ENCODE data around the gene TEAD1. TPM values are rescaled to one million over a fixed set of nuclear protein-coding genes. Genes with fewer than 3 reads are reported as not detected.

The TEAD1 gene
- total RNA-seq, 2 donors from 2014 or later = 47.9 to 87.0 TPM

DNA sequence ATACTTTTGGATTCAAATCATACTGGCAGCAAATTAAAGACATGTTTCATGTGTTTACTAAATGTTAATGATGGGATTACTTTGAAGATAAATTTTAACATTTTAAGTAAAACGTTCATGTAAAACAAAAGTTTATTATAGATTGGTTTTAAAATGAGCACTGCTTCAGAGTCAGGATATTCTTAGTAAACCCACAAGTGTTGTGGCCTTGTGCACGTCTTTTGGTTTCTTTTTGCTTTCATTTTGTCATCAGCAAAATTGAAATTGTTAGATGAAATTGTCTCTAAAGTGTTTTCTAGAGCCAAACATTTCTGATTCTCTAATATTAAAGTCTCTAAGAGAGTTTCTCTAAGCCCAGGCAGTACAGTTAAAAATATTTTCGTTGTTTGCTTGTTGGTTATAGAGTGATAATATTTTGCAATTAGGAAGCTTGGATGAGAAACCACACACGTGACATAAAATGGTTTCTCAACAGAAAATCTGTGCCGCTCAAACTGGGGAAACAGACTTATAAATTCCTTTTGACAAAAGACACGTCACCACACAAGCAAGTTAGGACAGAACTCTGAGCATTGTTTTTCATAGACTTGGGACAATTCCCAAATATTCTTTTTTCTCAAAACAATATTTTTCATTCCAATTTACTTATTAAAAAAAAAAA lies 164.4 kb downstream of the TEAD1 start:
- 19% methylated on average over 6 of the region's 6 CpGs for WGBS
- H3K27ac ChIP-seq = peak overlapping the region; percentile 67
- no peak overlapping the region for H3K4me3 ChIP-seq
- no peaks in the 10 kb centered on the region for H3K27me3 ChIP-seq (replicated peaks; ENCODE audit: insufficient read depth)
- H3K36me3 ChIP-seq = no peaks in the 10 kb centered on the region
- no peaks in the 10 kb centered on the region for H3K9me3 ChIP-seq
- intact Hi-C loops (cut with DNase I) = no loop called here
- no peaks in the 10 kb centered on the region for H3K4me1 ChIP-seq (replicated peaks)
- peak; percentile 72 for DNase-seq (ENCODE audit: low spot score)
- TF ChIP-seq POLR2AphosphoS5 (IDR thresholded peaks at IDR 0.05) = peak; percentile 77
- no peak for TF ChIP-seq POLR2A (IDR thresholded peaks at IDR 0.05)
- TF ChIP-seq, protein P1, sequence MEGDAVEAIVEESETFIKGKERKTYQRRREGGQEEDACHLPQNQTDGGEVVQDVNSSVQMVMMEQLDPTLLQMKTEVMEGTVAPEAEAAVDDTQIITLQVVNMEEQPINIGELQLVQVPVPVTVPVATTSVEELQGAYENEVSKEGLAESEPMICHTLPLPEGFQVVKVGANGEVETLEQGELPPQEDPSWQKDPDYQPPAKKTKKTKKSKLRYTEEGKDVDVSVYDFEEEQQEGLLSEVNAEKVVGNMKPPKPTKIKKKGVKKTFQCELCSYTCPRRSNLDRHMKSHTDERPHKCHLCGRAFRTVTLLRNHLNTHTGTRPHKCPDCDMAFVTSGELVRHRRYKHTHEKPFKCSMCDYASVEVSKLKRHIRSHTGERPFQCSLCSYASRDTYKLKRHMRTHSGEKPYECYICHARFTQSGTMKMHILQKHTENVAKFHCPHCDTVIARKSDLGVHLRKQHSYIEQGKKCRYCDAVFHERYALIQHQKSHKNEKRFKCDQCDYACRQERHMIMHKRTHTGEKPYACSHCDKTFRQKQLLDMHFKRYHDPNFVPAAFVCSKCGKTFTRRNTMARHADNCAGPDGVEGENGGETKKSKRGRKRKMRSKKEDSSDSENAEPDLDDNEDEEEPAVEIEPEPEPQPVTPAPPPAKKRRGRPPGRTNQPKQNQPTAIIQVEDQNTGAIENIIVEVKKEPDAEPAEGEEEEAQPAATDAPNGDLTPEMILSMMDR (IDR thresholded peaks at IDR 0.05) = no peak

DNA sequence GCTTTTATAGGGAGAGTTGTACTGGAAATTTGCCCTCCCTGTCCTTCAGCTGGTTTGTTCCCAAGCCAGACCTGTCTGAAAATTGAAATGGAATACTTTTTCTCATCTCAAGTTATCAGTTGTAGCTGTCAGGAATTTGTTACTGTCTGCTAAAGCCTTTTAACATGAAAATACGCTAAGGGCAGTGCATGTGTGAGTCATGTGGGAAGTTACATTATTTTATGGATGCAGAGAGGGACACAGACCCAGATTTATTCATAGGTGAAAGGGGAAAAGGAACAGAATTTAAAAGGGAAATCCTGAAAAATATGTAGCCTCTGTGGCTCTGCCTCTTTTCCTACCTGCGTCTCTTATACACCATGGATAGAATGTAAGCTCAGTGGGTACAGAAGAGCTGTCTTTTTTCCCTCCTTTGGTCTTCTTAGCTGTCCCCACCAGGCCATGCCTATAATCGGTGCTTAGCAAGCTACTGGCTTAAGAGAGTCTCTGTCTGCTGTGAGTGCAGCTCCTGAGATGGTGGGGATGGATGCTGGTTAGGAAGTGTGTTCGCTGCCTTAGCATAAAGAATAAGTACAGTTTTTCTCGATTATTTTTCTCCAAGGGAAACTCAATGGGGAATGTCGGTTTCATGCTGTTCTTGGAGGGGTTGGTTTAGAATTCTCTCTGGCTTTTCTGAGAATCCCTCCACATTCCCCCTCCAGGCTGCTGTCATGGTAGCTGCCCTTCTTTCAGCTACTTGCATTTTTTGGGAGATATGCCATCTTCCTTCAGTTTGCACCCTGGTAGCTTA lies 166.8 kb downstream of the TEAD1 start:
- peaks cover 9% of the 10 kb centered on the region for H3K4me1 ChIP-seq (replicated peaks)

DNA sequence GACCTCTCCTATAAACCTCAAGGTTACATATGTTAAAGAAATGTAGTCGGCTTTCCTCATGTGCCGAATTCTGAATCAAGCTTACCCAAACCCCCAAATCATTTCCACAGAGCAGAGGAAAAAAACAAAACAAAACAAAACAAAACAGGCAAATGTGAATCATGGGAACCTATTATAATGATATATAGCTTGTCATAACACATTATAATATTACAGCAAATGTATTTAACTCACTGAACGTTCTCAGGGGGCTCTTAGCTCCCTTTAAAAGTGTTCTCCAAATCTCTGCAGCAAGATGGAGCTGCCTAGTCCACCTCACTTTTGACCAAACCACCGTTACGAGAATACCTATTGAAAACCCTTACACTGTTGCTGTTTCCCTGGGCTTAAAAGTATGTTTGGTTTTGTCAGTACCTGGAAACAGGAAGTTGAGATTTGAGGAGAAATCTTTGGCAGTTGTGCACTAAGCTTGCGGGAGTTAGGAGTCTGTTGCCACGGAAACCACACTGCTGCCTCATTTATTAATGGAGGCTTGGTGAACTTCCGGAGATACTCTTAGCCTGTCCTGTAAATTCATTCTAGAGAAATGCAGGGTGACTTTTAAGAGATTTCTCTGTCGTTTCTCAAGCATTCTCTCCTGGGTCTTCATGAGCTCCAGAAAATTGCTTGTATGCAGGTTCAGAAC lies 167.9 kb downstream of the TEAD1 start:
- no peaks in the 10 kb centered on the region for H3K9me3 ChIP-seq
- H3K27ac ChIP-seq = peak overlapping the region; percentile 18 to 50
- H3K36me3 ChIP-seq = no peaks in the 10 kb centered on the region
- intact Hi-C loops (cut with DNase I) = no loop called here
- TF ChIP-seq POLR2A (IDR thresholded peaks at IDR 0.05) (no peak), POLR2AphosphoS5 (IDR thresholded peaks at IDR 0.05) (peak; percentile 54)
- H3K4me1 ChIP-seq (replicated peaks) = peaks cover 10% of the 10 kb centered on the region
- WGBS = 5% methylated on average over 9 of the region's 9 CpGs
- H3K4me3 ChIP-seq = no peak overlapping the region
- H3K27me3 ChIP-seq (replicated peaks; ENCODE audit: insufficient read depth) = no peaks in the 10 kb centered on the region
- peak; percentile 28 for DNase-seq (ENCODE audit: low spot score)

More for the DNA sequence above, 166.8 kb downstream of the TEAD1 start:
- TF ChIP-seq POLR2A (IDR thresholded peaks at IDR 0.05) (no peak), POLR2AphosphoS5 (IDR thresholded peaks at IDR 0.05) (peak; percentile 13)
- TF ChIP-seq, protein P1 (IDR thresholded peaks at IDR 0.05) = no peak
- WGBS = 49% methylated on average over 6 of the region's 6 CpGs
- Histone ChIP-seq H3K27ac (peak overlapping the region; percentile 5 to 50), H3K9me3 (no peaks in the 10 kb centered on the region), H3K27me3 (replicated peaks; ENCODE audit: insufficient read depth) (no peaks in the 10 kb centered on the region), H3K36me3 (no peaks in the 10 kb centered on the region), H3K4me3 (no peak overlapping the region)
- DNase-seq (ENCODE audit: low spot score) = no peak
- intact Hi-C loops (cut with DNase I) = no loop called here

DNA sequence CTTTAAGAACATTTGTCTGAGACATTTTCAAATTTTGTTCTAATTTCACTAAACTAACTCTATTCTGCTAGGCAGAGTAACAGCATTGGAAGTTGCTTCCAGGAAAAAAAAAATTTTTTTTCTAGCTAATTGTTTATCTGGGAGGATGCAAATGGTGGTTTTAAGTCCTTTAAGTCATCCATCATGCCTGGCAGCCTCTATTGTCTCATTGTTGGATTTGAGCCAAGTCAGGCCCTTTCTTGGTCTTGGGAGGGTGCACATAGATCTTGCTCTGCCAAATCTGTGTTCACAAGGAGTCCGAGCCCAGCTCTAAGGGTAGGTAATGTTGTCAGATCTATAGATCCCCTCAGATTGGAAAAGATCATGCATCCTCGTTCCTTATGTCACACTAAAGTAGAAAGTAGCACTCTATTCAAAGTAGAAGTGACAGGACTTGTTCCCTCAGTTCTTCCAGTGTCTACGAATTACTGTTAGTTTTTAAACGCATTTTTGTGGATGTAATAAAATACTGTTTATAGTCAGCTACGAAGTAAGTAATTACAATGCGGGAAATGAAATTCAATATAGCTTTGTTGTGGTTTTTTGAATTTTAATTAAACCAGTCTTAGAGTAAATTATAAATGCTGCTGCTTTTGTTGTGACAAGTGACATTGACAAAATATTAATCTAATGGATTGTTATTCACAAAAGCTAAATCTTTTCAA lies 168.9 kb downstream of the TEAD1 start:
- intact Hi-C loops (cut with DNase I) = no loop called here
- peak; percentile 52 for DNase-seq (ENCODE audit: low spot score)
- Histone ChIP-seq H3K9me3 (no peaks in the 10 kb centered on the region), H3K4me1 (replicated peaks) (peaks cover 10% of the 10 kb centered on the region), H3K27me3 (replicated peaks; ENCODE audit: insufficient read depth) (no peaks in the 10 kb centered on the region), H3K27ac (peak overlapping the region; percentile 28 to 50), H3K36me3 (no peaks in the 10 kb centered on the region), H3K4me3 (no peak overlapping the region)
- 15% methylated on average over 6 of the region's 6 CpGs for WGBS
- TF ChIP-seq POLR2AphosphoS5 (IDR thresholded peaks at IDR 0.05) = peak; percentile 60
- TF ChIP-seq POLR2A (IDR thresholded peaks at IDR 0.05) = no peak

DNA sequence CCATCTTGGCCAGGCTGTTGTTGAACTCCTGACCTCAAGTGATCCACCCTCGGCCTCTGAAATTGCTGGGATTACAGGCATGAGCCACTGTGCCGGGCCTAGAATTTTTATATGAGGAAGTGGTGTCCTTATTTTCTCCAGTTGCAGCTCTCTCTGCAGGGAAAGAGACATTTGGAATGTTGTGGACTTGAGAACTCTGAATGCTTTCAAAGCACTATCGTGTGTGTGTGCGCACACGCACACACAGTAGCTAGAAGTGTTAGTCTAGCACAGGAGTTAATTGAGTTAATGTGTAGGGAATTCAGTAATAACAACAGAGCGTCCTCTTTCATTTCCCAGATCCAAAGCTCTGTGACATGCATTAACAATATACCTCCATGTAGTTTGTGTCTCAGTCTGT lies 170.9 kb downstream of the TEAD1 start:
- H3K4me3 ChIP-seq = no peak overlapping the region
- DNase-seq (ENCODE audit: low spot score) = no peak
- H3K9me3 ChIP-seq = no peaks in the 10 kb centered on the region
- no peaks in the 10 kb centered on the region for H3K27me3 ChIP-seq (replicated peaks; ENCODE audit: insufficient read depth)
- WGBS = 71% methylated on average over 6 of the region's 6 CpGs
- H3K4me1 ChIP-seq (replicated peaks) = peaks cover 10% of the 10 kb centered on the region
- peak overlapping the region in 1 of 2 donors; percentile 30 for H3K27ac ChIP-seq
- H3K36me3 ChIP-seq = no peaks in the 10 kb centered on the region
- intact Hi-C loops (cut with DNase I) = no loop called here
- TF ChIP-seq POLR2A (IDR thresholded peaks at IDR 0.05) (no peak), POLR2AphosphoS5 (IDR thresholded peaks at IDR 0.05) (no peak)
- TF ChIP-seq, protein P1 (IDR thresholded peaks at IDR 0.05) = no peak
